Germinal center (tissue), 1 donor: ENCODE data around the gene NR4A1.

Source experiments
- DNase-seq: peaks from one replicate; pipeline ENCODE4 v3.0.0; 2012; ENCODE audit warnings: mixed read lengths, low spot score

Gene NR4A1

GRCh38 chr12:52079576-52080402 is 28.5 kb downstream of the NR4A1 start, which contains the start of gene SMIM41:
SMIM41 (plus strand) TSS chr12:52079704; CDS start chr12:52079780, 76 bp downstream.
- DNase-seq, result no peak

- DNase-seq, result no peak
Observed at GRCh38 chr12:52080403-52081251, 29.4 kb downstream of the NR4A1 start.

GRCh38 chr12:52081263-52081733 is 30.1 kb downstream of the NR4A1 start:
- peak; percentile 86 for DNase-seq

GRCh38 chr12:52082026-52082668 is 30.9 kb downstream of the NR4A1 start:
- no peak for DNase-seq

GRCh38 chr12:52082669-52082987 is 31.4 kb downstream of the NR4A1 start:
- no peak for DNase-seq

GRCh38 chr12:52082988-52083637 is 31.9 kb downstream of the NR4A1 start:
- peak; percentile 86 for DNase-seq

GRCh38 chr12:52083638-52083996 is 32.4 kb downstream of the NR4A1 start:
- no peak for DNase-seq

GRCh38 chr12:52084491-52085231 is 33.4 kb downstream of the NR4A1 start:
- no peak for DNase-seq

GRCh38 chr12:52085682-52086180 is 34.5 kb downstream of the NR4A1 start:
- peak; percentile 1 for DNase-seq

GRCh38 chr12:52086366-52086765 is 35.1 kb downstream of the NR4A1 start:
- DNase-seq, result peak; percentile 5

- DNase-seq, result peak; percentile 2
Observed at GRCh38 chr12:52086944-52087835, 35.9 kb downstream of the NR4A1 start.

GRCh38 chr12:52087961-52088820 is 36.9 kb downstream of the NR4A1 start:
- DNase-seq, result peak; percentile 80

GRCh38 chr12:52089491-52089890 is 38.2 kb downstream of the NR4A1 start:
- no peak for DNase-seq

- peak; percentile 18 for DNase-seq
Observed at GRCh38 chr12:52090291-52090690, 39.0 kb downstream of the NR4A1 start.

GRCh38 chr12:52091061-52091460 is 39.8 kb downstream of the NR4A1 start:
- DNase-seq, result peak; percentile 2

- DNase-seq, result no peak
Observed at GRCh38 chr12:52091869-52092268, 40.6 kb downstream of the NR4A1 start.

GRCh38 chr12:52093346-52093745 is 42.1 kb downstream of the NR4A1 start:
- DNase-seq, result no peak

GRCh38 chr12:52096332-52097044 is 45.2 kb downstream of the NR4A1 start:
- no peak for DNase-seq
